ENCODE results near the gene GIN1.
"Not testable (repeated sequence)": the region's sequence is repeated elsewhere in the genome, so short reads cannot be mapped to it uniquely, and the experiment has no call there.

Gene GIN1

GRCh38 chr5:103110403-103110802 is 9.5 kb downstream of the GIN1 start:
- no peak for DNase-seq (ENCODE audit: low read depth, low spot score)

GRCh38 chr5:103109277-103109676 is 10.7 kb downstream of the GIN1 start:
- DNase-seq (ENCODE audit: low read depth, low spot score), result no peak

GRCh38 chr5:103108086-103108485 is 11.9 kb downstream of the GIN1 start:
- DNase-seq (ENCODE audit: low read depth, low spot score), result no peak

- no peak for DNase-seq (ENCODE audit: low read depth, low spot score)
Observed at GRCh38 chr5:103102234-103102633, 17.7 kb downstream of the GIN1 start.

- DNase-seq (ENCODE audit: low read depth, low spot score), result no peak
Observed at GRCh38 chr5:103101079-103101750, 18.7 kb downstream of the GIN1 start.

- no peak for DNase-seq (ENCODE audit: low read depth, low spot score)
Observed at GRCh38 chr5:103098993-103099392, 20.9 kb downstream of the GIN1 start.

- DNase-seq (ENCODE audit: low read depth, low spot score), result no peak
Observed at GRCh38 chr5:103094737-103095136, 25.2 kb downstream of the GIN1 start.

GRCh38 chr5:103093727-103094126 is 26.2 kb downstream of the GIN1 start:
- DNase-seq (ENCODE audit: low read depth, low spot score), result no peak

GRCh38 chr5:103092676-103093075 is 27.3 kb downstream of the GIN1 start:
- DNase-seq (ENCODE audit: low read depth, low spot score), result no peak

- no peak for DNase-seq (ENCODE audit: low read depth, low spot score)
Observed at GRCh38 chr5:103090791-103091190, 29.1 kb downstream of the GIN1 start.

- no peak for DNase-seq (ENCODE audit: low read depth, low spot score)
Observed at GRCh38 chr5:103089272-103089671, 30.7 kb downstream of the GIN1 start.

- DNase-seq (ENCODE audit: low read depth, low spot score), result no peak
Observed at GRCh38 chr5:103086547-103086946, 33.4 kb downstream of the GIN1 start.

GRCh38 chr5:103079796-103080195 is 40.1 kb downstream of the GIN1 start:
- DNase-seq (ENCODE audit: low read depth, low spot score), result no peak

GRCh38 chr5:103075442-103075841 is 44.5 kb downstream of the GIN1 start:
- no peak for DNase-seq (ENCODE audit: low read depth, low spot score)

- not testable (repeated sequence) for DNase-seq (ENCODE audit: low read depth, low spot score)
Observed at GRCh38 chr5:103073500-103073899, 46.4 kb downstream of the GIN1 start.

GRCh38 chr5:103066326-103066725 is 53.6 kb downstream of the GIN1 start:
- DNase-seq (ENCODE audit: low read depth, low spot score), result no peak

- no peak for DNase-seq (ENCODE audit: low read depth, low spot score)
Observed at GRCh38 chr5:103060424-103060954, 59.4 kb downstream of the GIN1 start.

- DNase-seq (ENCODE audit: low read depth, low spot score), result no peak
Observed at GRCh38 chr5:103059525-103059924, 60.4 kb downstream of the GIN1 start.

GRCh38 chr5:103057208-103058130 is 62.5 kb downstream of the GIN1 start:
- DNase-seq (ENCODE audit: low read depth, low spot score), result no peak

- DNase-seq (ENCODE audit: low read depth, low spot score), result not testable (repeated sequence)
Observed at GRCh38 chr5:103046706-103047105, 73.2 kb downstream of the GIN1 start.

- peak; percentile 24 for DNase-seq (ENCODE audit: low read depth, low spot score)
Observed at GRCh38 chr5:103041071-103041676, 78.8 kb downstream of the GIN1 start.

Data from smooth muscle cell of the brain vasculature (primary cell).